ENCODE measurements around the gene ZNF446. TPM values are rescaled to one million over a fixed set of nuclear protein-coding genes. Genes with fewer than 3 reads are reported as not detected.

The ZNF446 gene
- total and polyA plus RNA-seq, 9 of the 15 experiments (the other 6 are each of a cell fraction or from before 2014, with no cell fraction given): 0.07 to 4.8 (median 1.2) TPM

DNA sequence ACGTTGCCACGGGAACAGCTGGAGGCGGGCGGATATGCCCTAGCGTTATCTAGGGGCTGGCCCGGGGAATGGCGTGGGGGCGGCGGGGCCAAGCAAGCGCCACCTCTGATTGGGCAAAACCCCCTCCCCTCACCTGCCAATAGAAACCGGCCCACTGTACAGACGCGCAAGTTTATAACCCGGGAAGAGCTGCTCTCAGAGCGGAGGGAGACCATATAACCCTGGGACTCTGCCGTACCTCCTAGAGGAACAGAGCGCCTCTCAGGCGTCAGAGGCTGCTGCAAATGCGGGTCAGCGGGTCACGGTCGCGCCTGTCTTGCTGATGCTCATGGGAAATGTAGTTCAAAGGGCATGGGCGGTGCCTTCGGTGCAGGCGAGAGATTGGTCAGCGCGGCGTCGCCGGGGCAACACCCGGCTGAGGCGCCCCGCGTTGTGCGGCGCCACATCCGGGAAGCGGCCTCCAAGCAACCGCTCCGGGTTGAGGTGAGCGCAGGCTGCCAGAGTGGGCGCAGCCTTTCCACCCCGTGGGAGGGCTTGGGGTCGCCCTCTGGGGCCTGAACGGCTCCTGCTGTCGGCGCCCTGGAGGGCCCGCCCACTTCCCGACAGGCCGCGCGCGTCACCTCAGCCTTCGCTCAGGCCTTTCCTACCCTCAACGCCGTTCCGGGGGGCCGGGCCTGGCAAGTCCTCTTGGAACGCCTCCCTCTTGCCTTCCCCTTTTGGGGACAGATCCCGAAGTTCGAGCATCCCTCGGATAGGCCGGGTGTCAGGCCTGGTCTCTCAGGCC lies at the start of gene ZNF446 (continued):
- TF ChIP-seq PHF8 (IDR thresholded peaks at IDR 0.05; ENCODE audit: borderline replicate concordance, low read length): peak; percentile 68; the same call in 1 of the 2 replicates
- no peak for TF ChIP-seq MIER1 (IDR thresholded peaks at IDR 0.05; ENCODE audit: low read depth)
- TF ChIP-seq JUN (IDR thresholded peaks at IDR 0.05; ENCODE audit: borderline replicate concordance, low read depth, low read length): peak; percentile 47; the same call in 1 of the 2 replicates
- TF ChIP-seq JUN (CRISPR knock-in tag; IDR thresholded peaks at IDR 0.05; ENCODE audit: borderline replicate concordance): no peak
- TF ChIP-seq ARID1B (IDR thresholded peaks at IDR 0.05): no peak; the same call in 1 of the 2 replicates
- 0 out of 2 replicates have a peak, but pooled peaks have one; percentile 79 for TF ChIP-seq L3MBTL2 (IDR thresholded peaks at IDR 0.05)
- TF ChIP-seq POLR2AphosphoS5 (IDR thresholded peaks at IDR 0.05; ENCODE audit: control insufficient read depth, insufficient read depth, low read depth, low read length): peak; percentile 52; the same call in 1 of the 2 replicates
- TF ChIP-seq SMARCE1 (IDR thresholded peaks at IDR 0.05): no peak
- TF ChIP-seq PTBP1 (IDR thresholded peaks at IDR 0.05; ENCODE audit: low read depth, low read length): 0 out of 2 replicates have a peak, but pooled peaks have one; percentile 1
- peak; percentile 48; the same call in 1 of the 2 replicates for TF ChIP-seq HNRNPL (IDR thresholded peaks at IDR 0.05; ENCODE audit: low read depth, low read length)
- TF ChIP-seq GABPB2 (CRISPR knock-in tag; conservative IDR thresholded peaks at IDR 0.05): no peak
- TF ChIP-seq SREBF2 (CRISPR knock-in tag; IDR thresholded peaks at IDR 0.05): no peak
- TF ChIP-seq, protein P1, sequence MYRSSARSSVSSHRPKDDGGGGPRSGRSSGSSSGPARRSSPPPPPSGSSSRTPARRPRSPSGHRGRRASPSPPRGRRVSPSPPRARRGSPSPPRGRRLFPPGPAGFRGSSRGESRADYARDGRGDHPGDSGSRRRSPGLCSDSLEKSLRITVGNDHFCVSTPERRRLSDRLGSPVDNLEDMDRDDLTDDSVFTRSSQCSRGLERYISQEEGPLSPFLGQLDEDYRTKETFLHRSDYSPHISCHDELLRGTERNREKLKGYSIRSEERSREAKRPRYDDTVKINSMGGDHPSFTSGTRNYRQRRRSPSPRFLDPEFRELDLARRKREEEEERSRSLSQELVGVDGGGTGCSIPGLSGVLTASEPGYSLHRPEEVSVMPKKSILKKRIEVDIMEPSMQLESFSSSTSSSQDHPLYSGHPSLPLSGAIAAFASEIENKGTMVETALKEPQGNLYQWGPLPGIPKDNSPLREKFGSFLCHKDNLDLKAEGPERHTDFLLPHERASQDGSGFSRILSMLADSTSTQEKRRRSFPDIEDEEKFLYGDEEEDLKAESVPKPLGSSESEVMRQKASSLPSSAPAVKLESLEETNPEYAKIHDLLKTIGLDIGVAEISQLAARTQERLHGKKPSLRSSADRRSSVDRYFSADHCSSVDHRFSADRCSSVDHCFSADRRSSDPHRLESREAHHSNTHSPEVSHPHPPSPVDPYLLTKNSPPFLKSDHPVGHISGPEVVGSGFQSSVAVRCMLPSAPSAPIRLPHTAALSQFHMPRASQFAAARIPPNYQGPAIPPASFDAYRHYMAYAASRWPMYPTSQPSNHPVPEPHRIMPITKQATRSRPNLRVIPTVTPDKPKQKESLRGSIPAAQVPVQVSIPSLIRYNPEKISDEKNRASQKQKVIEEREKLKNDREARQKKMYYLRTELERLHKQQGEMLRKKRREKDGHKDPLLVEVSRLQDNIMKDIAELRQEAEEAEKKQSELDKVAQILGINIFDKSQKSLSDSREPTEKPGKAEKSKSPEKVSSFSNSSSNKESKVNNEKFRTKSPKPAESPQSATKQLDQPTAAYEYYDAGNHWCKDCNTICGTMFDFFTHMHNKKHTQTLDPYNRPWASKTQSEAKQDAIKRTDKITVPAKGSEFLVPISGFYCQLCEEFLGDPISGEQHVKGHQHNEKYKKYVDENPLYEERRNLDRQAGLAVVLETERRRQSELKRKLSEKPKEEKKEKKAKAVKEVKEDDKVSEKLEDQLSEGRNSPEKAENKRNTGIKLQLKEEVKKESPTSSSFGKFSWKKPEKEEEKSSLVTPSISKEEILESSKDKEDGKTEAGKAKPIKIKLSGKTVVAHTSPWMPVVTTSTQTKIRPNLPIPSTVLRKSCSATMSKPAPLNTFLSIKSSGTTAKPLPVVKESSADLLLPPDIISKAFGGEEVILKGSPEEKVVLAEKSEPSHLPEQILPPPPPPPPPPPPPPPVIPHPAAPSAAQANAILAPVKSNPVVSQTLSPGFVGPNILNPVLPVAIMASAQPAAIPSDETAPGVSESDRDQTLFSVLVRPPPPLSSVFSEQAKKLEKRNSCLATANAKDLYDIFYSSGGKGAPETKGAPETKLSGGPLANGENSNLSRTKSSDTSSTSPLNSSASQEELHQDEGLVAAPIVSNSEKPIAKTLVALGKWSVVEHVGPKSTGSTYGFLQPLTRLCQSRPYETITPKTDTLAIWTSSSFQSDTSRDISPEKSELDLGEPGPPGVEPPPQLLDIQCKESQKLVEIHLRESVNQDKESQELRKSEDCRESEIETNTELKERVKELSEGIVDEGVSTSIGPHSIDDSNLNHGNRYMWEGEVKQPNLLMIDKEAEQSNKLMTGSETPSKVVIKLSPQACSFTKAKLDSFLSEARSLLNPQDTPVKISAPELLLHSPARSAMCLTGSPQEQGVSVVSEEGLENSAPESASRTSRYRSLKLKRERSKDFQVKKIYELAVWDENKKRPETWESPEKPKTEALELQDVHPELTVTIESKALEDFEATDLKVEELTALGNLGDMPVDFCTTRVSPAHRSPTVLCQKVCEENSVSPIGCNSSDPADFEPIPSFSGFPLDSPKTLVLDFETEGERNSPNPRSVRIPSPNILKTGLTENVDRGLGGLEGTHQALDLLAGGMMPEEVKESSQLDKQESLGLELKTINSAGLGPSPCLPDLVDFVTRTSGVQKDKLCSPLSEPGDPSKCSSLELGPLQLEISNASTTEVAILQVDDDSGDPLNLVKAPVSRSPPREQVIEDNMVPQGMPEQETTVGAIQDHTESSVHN (IDR thresholded peaks at IDR 0.05; ENCODE audit: borderline replicate concordance in 1 of 2, low read depth in 1 of 2): no peak
- TF ChIP-seq, protein P2, sequence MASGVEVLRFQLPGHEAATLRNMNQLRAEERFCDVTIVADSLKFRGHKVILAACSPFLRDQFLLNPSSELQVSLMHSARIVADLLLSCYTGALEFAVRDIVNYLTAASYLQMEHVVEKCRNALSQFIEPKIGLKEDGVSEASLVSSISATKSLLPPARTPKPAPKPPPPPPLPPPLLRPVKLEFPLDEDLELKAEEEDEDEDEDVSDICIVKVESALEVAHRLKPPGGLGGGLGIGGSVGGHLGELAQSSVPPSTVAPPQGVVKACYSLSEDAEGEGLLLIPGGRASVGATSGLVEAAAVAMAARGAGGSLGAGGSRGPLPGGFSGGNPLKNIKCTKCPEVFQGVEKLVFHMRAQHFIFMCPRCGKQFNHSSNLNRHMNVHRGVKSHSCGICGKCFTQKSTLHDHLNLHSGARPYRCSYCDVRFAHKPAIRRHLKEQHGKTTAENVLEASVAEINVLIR (CRISPR knock-in tag; IDR thresholded peaks at IDR 0.05): peak; percentile 62
- TF ChIP-seq, protein P3, sequence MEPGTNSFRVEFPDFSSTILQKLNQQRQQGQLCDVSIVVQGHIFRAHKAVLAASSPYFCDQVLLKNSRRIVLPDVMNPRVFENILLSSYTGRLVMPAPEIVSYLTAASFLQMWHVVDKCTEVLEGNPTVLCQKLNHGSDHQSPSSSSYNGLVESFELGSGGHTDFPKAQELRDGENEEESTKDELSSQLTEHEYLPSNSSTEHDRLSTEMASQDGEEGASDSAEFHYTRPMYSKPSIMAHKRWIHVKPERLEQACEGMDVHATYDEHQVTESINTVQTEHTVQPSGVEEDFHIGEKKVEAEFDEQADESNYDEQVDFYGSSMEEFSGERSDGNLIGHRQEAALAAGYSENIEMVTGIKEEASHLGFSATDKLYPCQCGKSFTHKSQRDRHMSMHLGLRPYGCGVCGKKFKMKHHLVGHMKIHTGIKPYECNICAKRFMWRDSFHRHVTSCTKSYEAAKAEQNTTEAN (CRISPR knock-in tag; IDR thresholded peaks at IDR 0.05): no peak
- TF ChIP-seq DIDO1 (tag; IDR thresholded peaks at IDR 0.05; ENCODE audit: low read depth): no peak; the same call in 1 of the 2 replicates
- no peak for TF ChIP-seq POU5F1 (IDR thresholded peaks at IDR 0.05; ENCODE audit: borderline replicate concordance, low read depth, low read length, partially characterized antibody)
